DMS114 treated with DMSO at 0.1 percent for 48 hours (cell line): ENCODE data around the gene TSFM.
A peak's percentile ranks its signal among the peaks of the same experiment; 100 is the strongest.

Experiments
- DNase-seq: peaks from one replicate; lab custom pipeline; 2025; ENCODE audit not compliant: unreplicated experiment; lab: John Stamatoyannopoulos, UW

Gene TSFM

GRCh38 chr12:57832966-57833365 is 50.4 kb downstream of the TSFM start:
- DNase-seq = no peak

GRCh38 chr12:57833672-57834071 is 51.1 kb downstream of the TSFM start:
- no peak for DNase-seq

DNA sequence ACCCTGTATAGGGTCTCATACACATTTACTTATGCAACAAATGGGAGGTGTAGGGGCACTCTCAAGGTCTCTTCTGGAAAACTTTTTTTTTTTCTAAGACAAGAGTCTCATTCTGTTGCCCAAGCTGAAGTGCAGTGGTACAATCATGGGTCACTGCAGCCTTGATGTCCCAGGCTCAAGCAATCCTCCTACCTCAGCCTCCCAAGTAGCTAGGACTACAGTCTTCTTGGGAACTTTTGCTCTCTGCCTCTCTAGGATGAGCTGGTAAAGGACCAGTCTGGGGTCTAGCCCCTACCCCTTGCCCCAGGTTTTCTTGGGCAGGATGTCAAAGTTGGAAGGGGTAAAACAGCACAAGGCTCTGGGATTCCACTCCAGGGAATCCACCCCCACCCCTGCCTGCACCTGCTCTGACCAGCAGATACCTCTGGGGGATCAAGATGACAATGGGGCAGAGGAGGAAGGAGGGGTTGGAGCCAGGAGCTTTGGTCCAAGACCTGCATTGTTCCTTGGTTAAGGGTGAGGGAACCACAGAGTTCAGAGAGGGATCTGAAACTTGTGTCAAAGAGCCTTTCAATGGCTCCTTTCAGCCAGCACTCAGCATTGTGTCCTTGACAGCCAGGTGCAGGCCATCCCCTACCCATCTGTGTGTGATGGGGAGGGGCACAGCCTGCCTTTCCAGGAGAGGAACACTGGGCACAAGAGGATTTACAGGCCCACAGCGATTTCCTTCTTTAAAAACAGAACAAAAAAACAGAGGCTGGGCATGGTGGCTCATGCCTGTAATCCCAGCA is 51.7 kb downstream of the TSFM start:
- DNase-seq = no peak

DNA sequence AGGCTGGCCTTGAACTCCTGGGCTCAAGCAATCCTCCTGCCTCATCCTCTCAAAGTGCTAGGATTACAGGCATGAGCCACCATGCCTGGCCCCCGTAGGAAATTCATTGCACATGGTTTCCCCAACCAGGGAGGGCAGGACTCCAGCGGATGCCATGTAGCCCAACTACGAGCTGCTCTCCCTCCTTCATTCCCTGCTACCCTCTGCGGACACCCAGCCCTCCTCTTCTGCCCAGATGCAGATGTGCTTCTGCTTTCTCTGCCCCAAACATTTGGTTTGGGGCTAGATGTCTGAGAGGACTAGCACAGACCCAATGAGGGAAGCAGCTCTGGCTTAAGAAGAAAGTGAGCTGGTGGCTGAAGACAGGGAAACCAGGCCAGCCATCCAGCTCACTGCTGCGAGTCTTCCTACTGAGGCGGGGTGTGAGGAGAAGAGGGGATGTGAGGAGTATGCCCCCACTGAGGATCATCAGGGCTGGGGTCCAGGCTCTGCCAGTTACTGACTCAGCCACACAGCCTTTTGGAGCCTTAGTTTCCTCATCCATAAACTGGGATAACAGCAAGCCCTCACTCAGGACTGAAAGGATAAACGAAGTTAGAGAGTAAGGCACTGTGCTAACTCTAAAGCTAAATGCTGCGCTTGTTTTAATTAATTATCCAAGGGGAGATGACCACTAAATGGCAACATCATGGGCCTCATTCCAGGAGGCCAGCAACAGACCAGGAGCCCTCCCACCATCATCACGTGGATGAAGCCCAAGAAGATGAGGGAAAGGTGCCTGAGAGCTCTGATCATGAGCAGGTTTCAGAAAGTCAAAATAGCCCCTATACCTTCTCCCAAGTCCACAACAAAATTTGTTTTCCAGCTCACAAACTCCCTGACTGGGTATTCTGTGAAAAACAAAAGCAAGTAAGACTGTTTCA is 53.0 kb downstream of the TSFM start:
- no peak for DNase-seq

- no peak for DNase-seq
Observed at GRCh38 chr12:57836442-57837375, 54.1 kb downstream of the TSFM start.

DNA sequence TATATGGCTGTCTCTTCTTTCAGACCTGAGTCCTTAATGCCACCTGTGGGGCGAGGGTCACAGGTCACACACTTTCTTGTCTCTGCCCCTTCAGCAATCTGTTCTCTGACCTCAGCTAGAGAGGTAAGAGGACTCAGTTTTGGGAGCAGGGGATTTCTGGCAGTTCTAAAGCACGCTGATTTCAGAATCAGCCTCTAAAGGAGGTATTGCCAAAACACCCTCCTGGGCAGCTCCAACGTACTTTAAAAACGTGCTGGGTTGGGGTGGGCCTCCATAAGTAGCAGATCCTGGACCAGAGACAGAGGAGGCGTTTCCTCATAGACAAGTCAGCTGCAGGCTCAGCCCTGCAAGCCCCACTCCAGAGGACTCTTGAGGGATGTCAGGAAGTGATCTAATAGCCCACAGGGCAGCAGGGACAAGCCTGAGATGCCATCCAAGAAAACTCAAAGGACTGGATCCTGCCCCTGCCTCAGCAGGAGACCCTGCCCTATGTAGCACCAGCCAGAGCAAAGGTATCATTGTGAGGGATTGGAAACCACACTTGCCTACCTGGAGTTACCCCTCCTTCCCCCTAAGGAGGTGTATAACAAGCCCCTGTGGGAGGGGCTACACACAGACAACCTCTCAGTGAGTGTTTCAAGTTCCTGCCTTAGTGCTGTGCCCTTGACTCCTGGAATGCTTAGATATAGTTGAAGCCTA is 55.4 kb downstream of the TSFM start:
- DNase-seq = no peak

- no peak for DNase-seq
Observed at GRCh38 chr12:57838594-57839302, 56.2 kb downstream of the TSFM start.

DNA sequence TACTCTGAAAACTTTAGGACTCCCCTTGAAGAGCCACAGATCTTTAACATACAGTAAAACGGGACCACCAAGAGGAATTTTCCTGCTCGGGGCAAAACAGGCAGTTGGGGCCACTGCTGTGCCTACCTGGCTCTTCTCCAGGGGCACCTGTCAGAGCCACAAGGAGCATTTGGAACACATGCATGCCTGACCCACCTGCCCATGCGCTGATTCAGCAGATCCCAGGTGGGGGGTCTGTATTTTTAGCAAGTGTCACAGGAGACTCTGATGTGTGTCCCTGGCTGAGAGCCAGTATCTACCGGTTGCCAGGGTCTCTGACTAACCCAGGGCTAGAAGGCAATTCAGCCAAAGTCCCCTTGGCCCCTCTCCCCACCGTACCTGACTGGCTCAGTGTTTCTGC is 57.4 kb downstream of the TSFM start:
- DNase-seq = no peak

- no peak for DNase-seq
Observed at GRCh38 chr12:57840726-57841125, 58.1 kb downstream of the TSFM start.

DNA sequence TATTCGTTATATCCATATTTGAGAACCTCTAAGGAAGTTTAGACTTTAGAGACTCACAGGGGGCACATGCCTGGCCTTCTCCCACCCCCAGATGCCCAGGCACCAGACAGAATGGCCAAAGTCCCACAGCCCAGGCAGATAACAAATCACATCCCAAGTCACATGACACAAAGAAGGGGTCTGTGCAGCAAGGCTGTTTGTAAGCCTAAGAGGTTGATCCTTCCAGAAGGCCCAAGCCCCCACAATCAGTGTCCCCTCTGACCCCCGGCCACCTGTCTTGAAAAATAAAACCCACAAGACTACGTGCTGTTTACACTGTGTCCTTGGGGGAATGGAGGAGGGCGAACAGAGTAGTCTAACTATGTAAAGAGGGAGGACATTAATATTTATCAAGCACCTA is 58.9 kb downstream of the TSFM start:
- DNase-seq = no peak

DNA sequence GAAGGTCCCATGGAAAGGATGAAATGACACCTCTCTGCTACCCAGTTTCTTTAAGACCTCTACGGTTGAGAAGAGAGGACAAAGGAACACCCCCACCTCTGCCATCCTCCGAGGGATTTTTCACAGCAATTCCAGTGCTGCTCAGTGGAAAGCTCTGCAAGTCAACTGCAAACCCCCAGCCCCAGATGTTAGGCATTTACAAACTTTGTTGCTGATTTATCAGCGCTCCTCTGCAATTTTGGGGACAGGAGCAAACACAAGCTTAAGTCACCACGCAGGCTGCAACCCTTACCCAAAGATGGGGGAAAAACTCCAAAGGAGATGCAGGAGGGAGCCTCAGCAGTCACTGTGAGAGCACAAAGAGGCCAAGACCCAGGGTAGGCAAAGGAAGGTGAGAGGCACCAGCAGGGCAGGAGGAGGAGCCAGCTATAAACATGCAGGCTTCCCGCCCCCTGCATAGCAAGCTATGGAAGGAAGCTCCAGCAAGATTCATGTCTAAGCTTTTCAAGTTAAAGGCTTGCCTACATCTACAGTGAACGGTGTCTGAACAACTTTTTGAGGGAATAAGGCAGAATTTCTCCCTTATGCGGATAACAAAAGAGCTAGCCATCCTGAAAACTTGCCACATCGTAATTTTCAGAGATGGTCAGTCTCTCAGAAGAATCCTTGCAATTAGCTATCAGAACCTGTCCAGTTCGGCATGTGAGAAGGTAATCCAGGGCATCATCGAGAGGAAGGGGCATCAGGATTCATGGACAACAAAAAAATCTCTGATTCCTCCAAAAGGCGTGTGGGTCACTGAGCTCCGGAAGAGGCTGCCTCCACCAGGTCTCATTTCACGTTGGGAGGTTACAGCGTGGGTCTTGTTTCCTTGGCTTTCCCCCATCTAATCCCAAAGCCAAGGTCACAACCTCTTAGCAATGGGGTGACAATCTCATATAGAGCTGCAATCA is 60.0 kb downstream of the TSFM start:
- no peak for DNase-seq

DNA sequence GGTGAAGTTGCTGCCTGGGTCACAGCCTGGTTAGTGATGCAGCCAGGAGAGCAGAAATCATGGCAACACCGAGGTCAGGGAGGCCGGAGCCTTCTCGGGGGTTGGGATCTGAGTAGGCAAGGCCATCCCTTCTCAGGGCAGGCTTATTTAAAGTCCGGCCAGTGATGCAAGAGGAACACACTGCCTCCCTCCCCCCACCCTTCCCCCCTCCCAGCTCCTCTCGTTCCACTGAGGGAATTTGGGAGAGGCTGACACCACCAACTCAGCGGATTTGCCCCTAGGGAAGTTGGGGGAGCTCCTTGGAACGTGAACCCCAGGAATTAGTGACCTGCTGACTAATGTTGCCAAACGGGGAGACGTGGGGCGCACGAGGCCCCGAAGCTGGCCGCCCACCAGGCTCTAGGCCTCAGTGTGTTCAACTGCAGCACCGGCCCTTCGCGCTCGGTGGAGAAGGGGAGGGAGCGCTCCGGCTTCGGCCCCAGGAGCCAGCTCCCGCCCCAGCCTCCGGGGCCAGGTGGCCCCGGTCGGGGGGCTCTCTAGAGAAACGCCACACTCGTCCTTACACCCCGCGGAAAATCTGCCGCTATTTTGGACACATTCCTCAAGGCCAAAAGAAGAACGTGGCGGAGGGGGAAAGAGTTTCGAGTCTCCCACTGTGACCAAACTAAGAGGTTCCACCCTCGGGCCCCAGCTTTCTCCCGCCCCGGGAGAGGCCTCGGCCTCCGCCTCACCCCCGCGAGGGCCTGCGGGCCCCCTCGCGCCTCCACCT is 62.3 kb downstream of the TSFM start:
- DNase-seq = no peak

GRCh38 chr12:57845478-57846284 is 63.1 kb downstream of the TSFM start:
- DNase-seq = no peak

- no peak for DNase-seq
Observed at GRCh38 chr12:57846285-57846576, 63.6 kb downstream of the TSFM start.

DNA sequence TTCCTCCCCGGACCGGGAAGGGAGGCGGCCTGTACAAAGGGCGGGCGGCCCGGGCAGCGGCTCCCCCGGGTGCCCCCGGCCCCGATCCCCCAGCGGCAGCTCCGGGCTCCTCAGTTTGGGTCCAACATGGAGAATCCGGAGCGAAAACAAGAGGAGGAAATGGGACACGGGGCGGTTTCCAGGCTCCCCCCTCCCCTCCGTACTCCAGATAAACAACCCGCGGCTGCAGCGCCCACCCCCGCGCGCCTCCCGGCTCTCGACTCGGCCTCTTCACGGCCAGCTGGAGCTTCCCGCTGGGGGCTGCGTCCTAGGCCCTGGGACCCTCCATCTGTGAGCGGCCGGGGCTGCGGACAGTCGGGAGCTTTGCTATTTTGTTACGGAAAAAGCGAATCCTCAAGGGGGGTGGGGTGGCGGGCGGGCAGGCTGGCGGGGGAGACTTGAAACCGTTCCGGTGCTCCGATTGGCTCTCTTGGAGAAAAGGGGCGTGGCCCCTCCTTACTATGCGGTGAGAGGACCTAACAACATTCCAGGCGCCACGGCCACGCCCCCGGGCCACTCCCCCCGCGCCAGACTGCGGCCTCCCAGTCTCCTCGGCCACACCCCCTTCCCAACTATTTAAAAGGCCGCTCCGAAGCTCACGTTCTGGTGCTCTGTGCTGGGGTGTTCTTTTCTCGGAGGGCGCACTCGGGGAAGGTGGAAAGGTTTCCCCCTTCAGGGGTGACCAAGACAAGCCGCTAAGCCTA is 64.2 kb downstream of the TSFM start, which contains the start of gene CTDSP2:
Gene CTDSP2 (minus strand): TSS at position 153 of the 743 bp plus-strand sequence. CDS start 294 bp downstream, outside the sequence.
- peak; percentile 96 for DNase-seq
